ENCODE results near the gene HUS1B. TPM values are rescaled to one million over a fixed set of nuclear protein-coding genes. Genes with fewer than 3 reads are reported as not detected.

The HUS1B gene
- total and polyA plus RNA-seq, 9 of the 15 experiments (the other 6 are each of a cell fraction or from before 2014, with no cell fraction given): 0.16 to 1.4 (median 0.38) TPM; not detected in 1

DNA sequence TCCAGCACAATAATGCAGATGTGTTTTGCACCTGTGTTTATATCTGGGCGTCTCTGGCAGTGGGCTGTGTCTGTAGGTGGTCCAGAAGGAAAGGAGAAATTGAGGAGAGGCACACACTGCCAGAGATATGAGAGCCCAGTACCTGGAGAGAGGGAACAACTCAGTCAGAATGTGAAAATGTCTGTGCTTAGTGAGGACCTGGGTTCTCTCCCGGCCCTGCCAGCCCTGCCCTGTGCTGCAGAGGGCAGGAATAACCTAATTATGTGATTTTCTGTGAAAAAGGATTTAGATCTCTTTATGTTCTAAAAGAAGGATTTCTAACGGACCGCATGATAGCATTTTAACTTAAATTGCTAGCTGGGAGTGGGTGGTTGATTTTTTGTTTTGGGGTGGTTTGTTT is 44.3 kb upstream of the HUS1B start:
- Histone ChIP-seq H3K79me2 (ENCODE audit: control insufficient read depth, insufficient read depth, low read length) (no peaks in the 10 kb centered on the region), H2AFZ (ENCODE audit: low read depth, low read length) (no peak overlapping the region), H3K4me2 (ENCODE audit: insufficient read depth, low read length) (no peak overlapping the region), H3K9me3 (replicated peaks; ENCODE audit: control insufficient read depth, insufficient read depth, low read depth, low read length) (no peaks in the 10 kb centered on the region), H3K9me1 (ENCODE audit: control insufficient read depth, insufficient read depth, low read length) (no peaks in the 10 kb centered on the region), H3K27ac (ENCODE audit: extremely low read depth, low read depth, low read length) (no peak overlapping the region), H3K36me3 (ENCODE audit: control insufficient read depth, insufficient read depth, low read length) (no peaks in the 10 kb centered on the region), H3K4me1 (replicated peaks in 1 of 2; ENCODE audit: control insufficient read depth in 2 of 2, insufficient read depth in 2 of 2, low read length in 2 of 2) (no peaks in the 10 kb centered on the region; a peak in 2 of 5 replicates), H4K20me1 (replicated peaks; ENCODE audit: control insufficient read depth, insufficient read depth, low read length) (no peaks in the 10 kb centered on the region), H3K9ac (ENCODE audit: insufficient read depth in 1 of 2, low read depth in 2 of 2, low read length in 2 of 2) (no peak overlapping the region), H3K27me3 (ENCODE audit: control insufficient read depth in 2 of 2, insufficient read depth in 2 of 2, low read length in 2 of 2) (peaks cover 43 to 49% of the 10 kb centered on the region in 2 experiments), H3K4me3 (no peak overlapping the region)
- 4% methylated on average over 4 of the region's 4 CpGs for WGBS (ENCODE audit: insufficient coverage, low coverage, missing lambda C conversion rate)
- in situ Hi-C loops (cut with MboI) (no loop called here), intact Hi-C loops (cut with micrococcal nuclease) (loop anchor here (5.0 kb wide), 1 partner anchor 109 kb away; no protein-coding TSS in a partner anchor)
- DNase-seq (ENCODE audit: extremely low read depth in 1 of 4, low spot score in 3 of 4) (no peak), FAIRE-seq (no peak), ATAC-seq (no peak)
- ChIA-PET CTCF (ENCODE audit: low intra/inter-chr PET ratio) (no interaction called here), POLR2A (interaction anchor here (0.9 kb wide), 1 partner anchor 1898 kb away, joined by 3 read pairs; no protein-coding TSS in a partner anchor)
- BruUV-seq (replicated peaks): no TSS peak
- TF ChIP-seq ZNF717 (CRISPR knock-in tag; IDR thresholded peaks at IDR 0.05) (no peak), CBX2 (IDR thresholded peaks at IDR 0.05; ENCODE audit: insufficient read depth, low read length, poor library complexity, severe bottlenecking) (peak; percentile 28), BHLHE40 (IDR thresholded peaks at IDR 0.05; ENCODE audit: low read length) (no peak)

DNA sequence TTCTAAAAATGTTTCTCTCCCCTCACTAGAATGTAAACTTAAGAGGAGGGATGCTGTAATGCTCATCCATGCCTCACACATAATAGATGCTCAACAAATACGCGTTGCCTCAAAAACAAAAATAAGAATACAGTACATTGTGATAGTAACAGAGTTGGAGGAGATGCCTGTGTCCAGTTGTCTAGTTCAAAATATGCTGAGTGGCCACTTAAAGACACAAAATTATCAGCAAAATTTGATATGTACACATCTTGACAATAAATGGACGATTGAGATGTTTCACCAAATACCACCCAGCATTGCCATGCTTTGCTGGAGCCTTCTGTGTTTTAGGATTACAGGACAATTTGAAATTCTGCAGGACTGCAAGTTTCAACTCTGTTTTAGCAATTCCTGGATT is 43.6 kb upstream of the HUS1B start:
- H3K4me3 ChIP-seq: no peak overlapping the region
- H3K36me3 ChIP-seq (ENCODE audit: control insufficient read depth, insufficient read depth, low read length): no peaks in the 10 kb centered on the region
- H3K9ac ChIP-seq (ENCODE audit: insufficient read depth in 1 of 2, low read depth in 2 of 2, low read length in 2 of 2): no peak overlapping the region
- no peaks in the 10 kb centered on the region for H4K20me1 ChIP-seq (replicated peaks; ENCODE audit: control insufficient read depth, insufficient read depth, low read length)
- DNase-seq (ENCODE audit: extremely low read depth in 1 of 4, low spot score in 3 of 4) (no peak), ATAC-seq (no peak), FAIRE-seq (no peak)
- no peak overlapping the region for H3K4me2 ChIP-seq (ENCODE audit: insufficient read depth, low read length)
- in situ Hi-C loops (cut with MboI): no loop called here
- no peak overlapping the region for H3K27ac ChIP-seq (ENCODE audit: extremely low read depth, low read depth, low read length)
- H2AFZ ChIP-seq (ENCODE audit: low read depth, low read length): no peak overlapping the region
- peaks cover 51 to 53% of the 10 kb centered on the region in 2 experiments for H3K27me3 ChIP-seq (ENCODE audit: control insufficient read depth in 2 of 2, insufficient read depth in 2 of 2, low read length in 2 of 2)
- H3K9me3 ChIP-seq (replicated peaks; ENCODE audit: control insufficient read depth, insufficient read depth, low read depth, low read length): no peaks in the 10 kb centered on the region
- CTCF ChIA-PET (ENCODE audit: low intra/inter-chr PET ratio): no interaction called here
- WGBS (ENCODE audit: insufficient coverage, low coverage, missing lambda C conversion rate): 27% methylated on average over 3 of the region's 3 CpGs
- no peaks in the 10 kb centered on the region; a peak in 2 of 5 replicates for H3K4me1 ChIP-seq (replicated peaks in 1 of 2; ENCODE audit: control insufficient read depth in 2 of 2, insufficient read depth in 2 of 2, low read length in 2 of 2)
- POLR2A ChIA-PET: interaction anchor here (0.9 kb wide), 1 partner anchor 1899 kb away, joined by 3 read pairs; no protein-coding TSS in a partner anchor
- BruUV-seq (replicated peaks): no TSS peak
- no peaks in the 10 kb centered on the region for H3K9me1 ChIP-seq (ENCODE audit: control insufficient read depth, insufficient read depth, low read length)
- H3K79me2 ChIP-seq (ENCODE audit: control insufficient read depth, insufficient read depth, low read length): no peaks in the 10 kb centered on the region
- intact Hi-C loops (cut with micrococcal nuclease): loop anchor here (5.0 kb wide), 1 partner anchor 108 kb away; no protein-coding TSS in a partner anchor
- TF ChIP-seq BRD4 (IDR thresholded peaks at IDR 0.05) (no peak), MAFF (IDR thresholded peaks at IDR 0.05; ENCODE audit: low read length) (peak; percentile 51; the same call in 1 of the 2 replicates), L3MBTL2 (IDR thresholded peaks at IDR 0.05) (no peak)
- TF ChIP-seq, protein P1, sequence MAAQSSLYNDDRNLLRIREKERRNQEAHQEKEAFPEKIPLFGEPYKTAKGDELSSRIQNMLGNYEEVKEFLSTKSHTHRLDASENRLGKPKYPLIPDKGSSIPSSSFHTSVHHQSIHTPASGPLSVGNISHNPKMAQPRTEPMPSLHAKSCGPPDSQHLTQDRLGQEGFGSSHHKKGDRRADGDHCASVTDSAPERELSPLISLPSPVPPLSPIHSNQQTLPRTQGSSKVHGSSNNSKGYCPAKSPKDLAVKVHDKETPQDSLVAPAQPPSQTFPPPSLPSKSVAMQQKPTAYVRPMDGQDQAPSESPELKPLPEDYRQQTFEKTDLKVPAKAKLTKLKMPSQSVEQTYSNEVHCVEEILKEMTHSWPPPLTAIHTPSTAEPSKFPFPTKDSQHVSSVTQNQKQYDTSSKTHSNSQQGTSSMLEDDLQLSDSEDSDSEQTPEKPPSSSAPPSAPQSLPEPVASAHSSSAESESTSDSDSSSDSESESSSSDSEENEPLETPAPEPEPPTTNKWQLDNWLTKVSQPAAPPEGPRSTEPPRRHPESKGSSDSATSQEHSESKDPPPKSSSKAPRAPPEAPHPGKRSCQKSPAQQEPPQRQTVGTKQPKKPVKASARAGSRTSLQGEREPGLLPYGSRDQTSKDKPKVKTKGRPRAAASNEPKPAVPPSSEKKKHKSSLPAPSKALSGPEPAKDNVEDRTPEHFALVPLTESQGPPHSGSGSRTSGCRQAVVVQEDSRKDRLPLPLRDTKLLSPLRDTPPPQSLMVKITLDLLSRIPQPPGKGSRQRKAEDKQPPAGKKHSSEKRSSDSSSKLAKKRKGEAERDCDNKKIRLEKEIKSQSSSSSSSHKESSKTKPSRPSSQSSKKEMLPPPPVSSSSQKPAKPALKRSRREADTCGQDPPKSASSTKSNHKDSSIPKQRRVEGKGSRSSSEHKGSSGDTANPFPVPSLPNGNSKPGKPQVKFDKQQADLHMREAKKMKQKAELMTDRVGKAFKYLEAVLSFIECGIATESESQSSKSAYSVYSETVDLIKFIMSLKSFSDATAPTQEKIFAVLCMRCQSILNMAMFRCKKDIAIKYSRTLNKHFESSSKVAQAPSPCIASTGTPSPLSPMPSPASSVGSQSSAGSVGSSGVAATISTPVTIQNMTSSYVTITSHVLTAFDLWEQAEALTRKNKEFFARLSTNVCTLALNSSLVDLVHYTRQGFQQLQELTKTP (IDR thresholded peaks at IDR 0.05; ENCODE audit: low read depth in 1 of 2, partially characterized antibody in 2 of 2): no peak
- TF ChIP-seq, protein P2, sequence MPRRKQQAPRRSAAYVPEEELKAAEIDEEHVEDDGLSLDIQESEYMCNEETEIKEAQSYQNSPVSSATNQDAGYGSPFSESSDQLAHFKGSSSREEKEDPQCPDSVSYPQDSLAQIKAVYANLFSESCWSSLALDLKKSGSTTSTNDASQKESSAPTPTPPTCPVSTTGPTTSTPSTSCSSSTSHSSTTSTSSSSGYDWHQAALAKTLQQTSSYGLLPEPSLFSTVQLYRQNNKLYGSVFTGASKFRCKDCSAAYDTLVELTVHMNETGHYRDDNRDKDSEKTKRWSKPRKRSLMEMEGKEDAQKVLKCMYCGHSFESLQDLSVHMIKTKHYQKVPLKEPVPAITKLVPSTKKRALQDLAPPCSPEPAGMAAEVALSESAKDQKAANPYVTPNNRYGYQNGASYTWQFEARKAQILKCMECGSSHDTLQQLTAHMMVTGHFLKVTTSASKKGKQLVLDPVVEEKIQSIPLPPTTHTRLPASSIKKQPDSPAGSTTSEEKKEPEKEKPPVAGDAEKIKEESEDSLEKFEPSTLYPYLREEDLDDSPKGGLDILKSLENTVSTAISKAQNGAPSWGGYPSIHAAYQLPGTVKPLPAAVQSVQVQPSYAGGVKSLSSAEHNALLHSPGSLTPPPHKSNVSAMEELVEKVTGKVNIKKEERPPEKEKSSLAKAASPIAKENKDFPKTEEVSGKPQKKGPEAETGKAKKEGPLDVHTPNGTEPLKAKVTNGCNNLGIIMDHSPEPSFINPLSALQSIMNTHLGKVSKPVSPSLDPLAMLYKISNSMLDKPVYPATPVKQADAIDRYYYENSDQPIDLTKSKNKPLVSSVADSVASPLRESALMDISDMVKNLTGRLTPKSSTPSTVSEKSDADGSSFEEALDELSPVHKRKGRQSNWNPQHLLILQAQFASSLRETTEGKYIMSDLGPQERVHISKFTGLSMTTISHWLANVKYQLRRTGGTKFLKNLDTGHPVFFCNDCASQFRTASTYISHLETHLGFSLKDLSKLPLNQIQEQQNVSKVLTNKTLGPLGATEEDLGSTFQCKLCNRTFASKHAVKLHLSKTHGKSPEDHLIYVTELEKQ (CRISPR knock-in tag; IDR thresholded peaks at IDR 0.05): no peak
